GM18873 (cell line): ENCODE measurements around the gene E4F1.

ENCODE experiments used
- ATAC-seq: cut with Tn5 transposase; IDR thresholded peaks from one replicate; pipeline ENCODE4 v1.9.1; 2021; ENCODE audit warnings: mild to moderate bottlenecking, moderate library complexity, moderate number of reproducible peaks; ENCODE audit not compliant: unreplicated experiment, low FRiP score

The E4F1 gene

DNA sequence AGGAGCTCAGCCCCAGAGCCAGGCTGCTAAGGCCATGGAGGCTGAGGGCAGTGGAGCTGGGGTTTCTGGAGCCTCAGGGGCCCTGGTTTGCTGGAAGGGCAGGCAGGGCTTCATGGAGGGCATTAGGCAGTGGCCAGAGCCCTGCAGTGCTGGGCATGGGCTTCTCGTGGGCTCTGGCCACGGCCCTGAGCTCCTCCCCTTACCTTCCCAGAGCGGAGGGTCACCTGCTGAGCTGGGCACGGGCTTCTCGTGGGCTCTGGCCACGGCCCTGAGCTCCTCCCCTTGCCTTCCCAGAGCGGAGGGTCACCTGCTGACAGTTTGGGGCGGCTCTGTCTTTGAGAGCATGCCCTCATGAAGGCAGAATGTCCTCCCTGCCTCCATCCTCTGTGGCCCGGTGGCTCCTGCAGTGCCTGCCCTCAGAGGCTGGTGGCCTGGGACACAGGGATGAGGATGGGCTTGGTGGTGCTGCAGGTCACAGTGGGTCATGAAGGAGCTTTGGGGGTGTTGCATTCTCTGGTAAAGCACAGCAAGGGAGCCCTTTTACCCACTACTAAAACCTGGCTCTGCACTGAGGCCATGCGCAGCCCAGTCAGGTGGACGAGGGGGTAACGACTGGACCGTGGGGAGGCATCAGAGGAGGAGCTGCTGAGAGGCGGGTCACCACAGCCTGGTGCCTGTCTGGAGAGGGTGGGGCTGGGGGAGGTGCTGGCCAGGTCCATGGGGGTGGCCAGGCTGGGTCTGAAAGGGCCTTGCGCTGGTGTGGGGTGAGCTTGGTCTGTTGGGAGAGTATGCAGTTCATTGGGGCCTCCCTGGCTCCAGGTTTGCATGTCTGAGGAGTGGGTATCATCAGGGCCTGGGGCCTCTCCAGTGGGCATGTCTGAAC, 47.4 kb downstream of the E4F1 start:
- no peak for ATAC-seq

DNA sequence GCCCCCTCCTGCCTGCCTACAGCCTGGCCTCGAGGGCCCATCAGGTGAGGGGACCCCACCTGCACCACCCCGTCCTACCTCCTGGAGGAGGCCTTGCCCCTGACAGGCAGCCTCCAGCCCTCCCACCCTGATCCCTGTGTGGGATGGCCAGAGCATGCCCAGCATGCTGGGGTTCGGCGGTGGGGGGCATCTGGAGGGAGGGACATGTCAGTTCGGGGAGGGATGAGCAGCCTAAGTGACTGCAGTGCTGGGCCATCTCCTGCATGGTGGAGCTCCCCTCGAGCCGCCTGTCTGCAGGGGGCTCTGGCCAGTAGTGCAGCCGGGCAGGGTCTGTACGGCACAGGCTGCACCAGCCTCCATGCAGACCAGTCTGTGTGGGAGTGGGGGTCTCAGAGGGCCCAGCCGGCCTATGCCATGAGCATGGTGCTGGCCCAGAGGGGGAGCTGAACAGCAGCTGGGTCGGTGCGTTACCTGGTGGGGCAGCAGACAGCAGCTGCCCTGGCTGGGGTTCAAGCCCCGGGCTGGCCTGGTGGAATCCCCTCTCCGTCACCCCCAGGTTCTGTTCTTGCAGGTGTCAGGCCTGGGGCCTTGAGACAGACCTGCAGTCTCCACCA, 48.6 kb downstream of the E4F1 start:
- ATAC-seq: no peak

GRCh38 chr16:2273484-2273883, 50.1 kb downstream of the E4F1 start:
- ATAC-seq: no peak

- no peak for ATAC-seq
Measured at GRCh38 chr16:2273931-2274330, 50.5 kb downstream of the E4F1 start.

DNA sequence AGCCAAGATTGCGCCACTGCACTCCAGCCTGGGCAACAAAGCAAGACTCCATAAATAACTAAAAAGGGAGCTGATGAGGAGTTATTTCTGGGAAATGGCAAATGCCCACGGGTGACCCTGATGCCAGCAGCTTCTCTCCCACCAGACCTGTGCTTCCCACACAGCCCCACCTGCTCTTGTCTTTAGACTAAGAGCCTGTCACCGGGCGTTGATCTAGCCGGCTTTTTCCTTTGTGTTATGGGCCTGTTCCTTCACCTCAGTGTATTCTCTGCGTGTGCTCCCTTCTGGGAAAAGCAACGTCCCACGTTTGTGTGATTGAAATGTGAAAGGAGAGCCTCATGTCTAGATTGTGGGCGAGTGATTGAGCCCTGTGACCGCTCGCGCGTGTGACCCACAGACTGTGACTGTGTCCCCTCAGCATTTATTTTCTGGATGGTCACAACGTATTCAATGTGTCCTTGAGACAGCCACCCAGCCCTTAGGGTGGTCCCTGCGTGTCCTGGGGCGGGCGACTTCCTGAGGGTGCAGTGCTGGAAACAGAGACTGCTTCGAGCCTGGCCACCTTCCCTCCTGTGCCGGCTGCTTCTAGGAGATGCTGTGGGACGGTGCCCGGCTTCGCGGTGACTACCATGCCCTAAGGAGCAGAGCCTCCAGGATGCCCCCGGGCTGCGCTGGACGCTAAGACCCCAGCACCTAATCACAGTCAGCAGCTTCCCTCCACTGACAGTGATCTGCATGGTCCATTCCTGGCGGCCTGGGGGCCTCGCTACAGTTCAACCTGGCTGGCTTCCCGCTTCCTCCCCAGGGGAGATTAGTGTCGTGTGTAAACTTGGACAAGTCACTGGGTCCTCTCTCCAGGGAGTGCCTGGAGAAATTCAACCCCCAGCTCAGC, 52.3 kb downstream of the E4F1 start:
- no peak for ATAC-seq

DNA sequence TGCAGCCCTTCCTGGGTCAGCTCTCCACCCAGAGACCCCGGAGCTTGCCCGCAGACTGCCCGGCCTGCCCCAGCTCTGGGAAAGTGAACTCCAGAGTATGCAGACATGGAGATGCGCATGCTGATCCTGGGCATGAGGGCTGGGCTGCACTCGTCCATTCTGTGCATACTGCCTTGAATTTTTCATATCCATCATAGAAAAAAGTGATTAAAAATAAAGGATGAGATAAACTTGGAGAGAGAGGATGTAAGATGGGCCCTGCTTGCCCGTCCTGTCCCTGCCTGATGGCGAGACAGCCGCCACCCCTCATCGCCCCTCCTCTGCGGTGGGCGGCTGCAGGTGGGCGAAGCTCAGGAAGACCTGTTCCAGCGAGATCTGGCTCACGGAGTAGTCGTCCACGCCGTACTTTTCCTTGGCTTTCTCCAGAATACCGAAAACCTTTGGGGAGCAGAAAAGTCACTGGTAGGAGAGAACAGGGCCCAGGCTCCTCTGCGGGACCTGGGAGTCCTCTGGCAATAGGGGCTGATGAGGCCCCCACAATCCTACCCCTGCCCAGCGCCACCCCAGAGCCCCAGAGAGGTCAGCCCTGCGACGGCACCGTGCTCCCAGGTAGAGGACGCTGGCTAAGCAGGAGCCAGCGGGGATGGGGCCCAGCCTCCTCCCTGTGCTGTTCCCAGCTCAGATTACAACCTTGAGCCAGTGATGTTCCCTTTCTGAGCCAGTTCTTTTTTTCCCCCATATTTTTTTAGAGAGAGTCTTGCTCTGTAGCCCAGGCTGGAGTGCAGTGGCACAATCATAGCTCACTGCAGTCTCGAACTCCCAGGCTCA, 53.2 kb downstream of the E4F1 start:
- no peak for ATAC-seq

GRCh38 chr16:2277466-2278271, 54.3 kb downstream of the E4F1 start:
- ATAC-seq: no peak

- no peak for ATAC-seq
Measured at GRCh38 chr16:2278272-2278608, 54.8 kb downstream of the E4F1 start.

DNA sequence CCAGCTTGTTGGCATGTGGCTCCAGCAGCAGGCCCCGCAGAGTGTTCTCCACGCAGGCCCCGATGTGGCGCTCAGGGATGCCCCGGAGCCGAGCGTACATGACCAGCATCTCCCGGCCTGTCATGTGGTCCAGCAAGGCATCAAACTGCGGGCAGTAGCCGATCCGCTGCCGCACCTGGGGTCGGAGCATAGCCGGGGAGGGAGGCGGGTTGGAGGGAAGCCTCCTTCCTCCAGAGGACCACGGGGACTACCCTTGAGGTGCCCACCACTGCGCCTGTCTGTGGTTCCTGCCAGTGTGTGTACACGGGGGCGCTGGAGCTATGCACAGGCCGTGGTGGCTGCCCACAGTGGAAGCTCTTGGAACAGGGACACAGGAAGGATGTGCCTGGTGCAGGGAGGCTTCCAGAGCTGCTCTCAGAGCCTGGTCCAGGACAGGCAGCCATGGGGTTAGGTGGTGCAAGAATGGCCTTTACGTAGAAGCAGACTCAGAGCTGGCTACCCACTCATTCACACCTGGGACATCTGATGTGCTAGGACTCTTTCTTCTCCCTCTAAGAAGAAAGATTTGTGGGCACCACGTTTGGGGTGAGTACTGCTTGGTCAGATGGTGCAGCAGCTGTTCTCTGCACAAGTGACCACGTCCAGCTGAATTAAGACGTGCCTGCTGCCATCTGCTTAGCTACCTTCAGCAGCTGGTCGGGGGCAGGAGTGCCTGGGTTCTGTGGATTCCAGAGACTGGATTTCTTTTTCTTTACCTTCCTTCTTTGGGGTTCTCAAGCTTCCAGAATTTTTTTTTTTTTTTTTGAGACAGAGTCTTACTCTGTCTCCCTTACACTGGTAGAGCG, 55.8 kb downstream of the E4F1 start:
- ATAC-seq: no peak

DNA sequence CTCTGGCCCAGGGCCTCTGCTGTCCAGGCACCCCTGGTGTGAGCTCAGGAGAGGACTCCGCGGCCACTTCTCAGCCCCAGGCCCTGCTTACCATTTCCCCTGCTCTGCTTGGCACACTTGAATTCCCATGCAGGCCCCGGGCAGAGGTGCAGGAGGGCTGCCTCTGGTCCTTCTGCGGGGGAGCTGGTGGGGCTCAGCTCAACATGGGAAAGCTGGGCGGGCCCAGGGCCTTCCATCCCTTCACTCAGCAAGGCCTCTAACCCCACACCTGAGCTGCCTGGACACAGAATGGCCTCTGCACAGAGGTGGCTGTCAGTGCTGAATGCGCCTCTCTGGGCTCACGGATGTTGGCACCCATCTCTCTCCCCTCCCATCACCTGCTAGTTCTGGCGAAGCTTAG, 57.1 kb downstream of the E4F1 start:
- ATAC-seq: no peak

DNA sequence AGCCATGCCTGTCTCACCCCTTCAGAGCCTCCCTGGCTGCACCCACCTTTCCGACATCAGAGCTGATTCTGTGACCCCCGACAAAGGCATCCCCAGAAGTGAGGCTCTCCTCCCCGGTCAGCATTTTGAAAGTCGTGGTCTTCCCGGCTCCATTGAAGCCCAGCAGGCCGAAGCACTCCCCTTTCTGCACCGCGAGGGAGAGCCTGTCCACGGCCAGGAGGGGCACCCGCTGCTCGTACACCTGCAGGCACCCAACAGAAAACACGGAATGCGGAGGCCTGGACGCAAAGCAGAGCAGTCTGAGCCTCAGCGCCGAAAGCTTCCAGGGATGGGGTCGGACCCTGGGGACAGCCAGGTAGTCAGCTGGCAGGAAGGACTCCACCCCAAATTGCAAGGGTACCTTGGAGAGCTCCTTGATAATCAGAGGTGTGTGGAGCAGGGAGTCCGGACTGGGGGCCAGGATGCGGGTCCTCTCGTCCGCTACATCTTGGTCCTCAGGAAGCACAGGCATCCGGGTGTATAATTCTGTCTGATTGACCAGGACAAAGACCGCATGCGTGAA, 57.7 kb downstream of the E4F1 start:
- ATAC-seq: no peak

- ATAC-seq: no peak
Measured at GRCh38 chr16:2282262-2282661, 58.9 kb downstream of the E4F1 start.

- no peak for ATAC-seq
Measured at GRCh38 chr16:2282866-2283555, 59.6 kb downstream of the E4F1 start.

DNA sequence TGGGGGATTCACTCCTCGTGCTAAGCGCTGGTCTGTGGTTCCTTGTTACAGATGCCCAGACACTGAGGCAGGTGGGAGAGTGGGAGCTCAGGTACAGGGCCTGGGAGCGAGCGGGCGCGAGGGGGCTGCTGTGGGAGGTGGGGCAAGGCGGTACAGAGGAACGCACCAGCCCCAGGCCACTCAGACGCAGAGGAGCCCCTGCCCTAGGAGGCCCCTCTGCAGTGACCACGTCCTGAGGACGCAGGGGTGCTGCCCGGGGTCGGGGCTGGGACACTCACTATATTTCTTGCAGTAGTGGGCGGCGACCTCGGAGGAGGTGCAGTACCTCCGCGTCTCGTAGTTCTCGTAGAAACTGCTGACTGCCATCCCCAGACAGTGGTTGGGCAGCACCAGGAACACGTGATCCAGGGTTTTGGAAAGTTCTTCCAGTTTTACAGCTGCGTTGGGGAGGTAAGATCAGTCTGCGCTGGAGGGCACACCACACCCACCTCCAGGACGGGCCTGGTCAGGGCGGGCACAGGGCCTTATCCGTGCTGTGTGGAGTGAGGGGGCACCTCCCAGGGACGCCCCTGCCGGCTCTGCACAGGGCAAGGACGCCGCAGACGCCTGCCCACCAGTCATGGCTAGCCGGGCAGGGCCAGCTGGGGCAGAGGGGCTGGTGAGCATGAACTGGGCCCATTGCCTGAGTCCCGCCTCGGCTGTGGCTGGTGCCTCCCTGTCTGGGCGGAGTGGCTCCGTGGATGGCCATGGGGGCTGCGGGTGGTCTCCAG, 60.8 kb downstream of the E4F1 start:
- ATAC-seq: no peak

DNA sequence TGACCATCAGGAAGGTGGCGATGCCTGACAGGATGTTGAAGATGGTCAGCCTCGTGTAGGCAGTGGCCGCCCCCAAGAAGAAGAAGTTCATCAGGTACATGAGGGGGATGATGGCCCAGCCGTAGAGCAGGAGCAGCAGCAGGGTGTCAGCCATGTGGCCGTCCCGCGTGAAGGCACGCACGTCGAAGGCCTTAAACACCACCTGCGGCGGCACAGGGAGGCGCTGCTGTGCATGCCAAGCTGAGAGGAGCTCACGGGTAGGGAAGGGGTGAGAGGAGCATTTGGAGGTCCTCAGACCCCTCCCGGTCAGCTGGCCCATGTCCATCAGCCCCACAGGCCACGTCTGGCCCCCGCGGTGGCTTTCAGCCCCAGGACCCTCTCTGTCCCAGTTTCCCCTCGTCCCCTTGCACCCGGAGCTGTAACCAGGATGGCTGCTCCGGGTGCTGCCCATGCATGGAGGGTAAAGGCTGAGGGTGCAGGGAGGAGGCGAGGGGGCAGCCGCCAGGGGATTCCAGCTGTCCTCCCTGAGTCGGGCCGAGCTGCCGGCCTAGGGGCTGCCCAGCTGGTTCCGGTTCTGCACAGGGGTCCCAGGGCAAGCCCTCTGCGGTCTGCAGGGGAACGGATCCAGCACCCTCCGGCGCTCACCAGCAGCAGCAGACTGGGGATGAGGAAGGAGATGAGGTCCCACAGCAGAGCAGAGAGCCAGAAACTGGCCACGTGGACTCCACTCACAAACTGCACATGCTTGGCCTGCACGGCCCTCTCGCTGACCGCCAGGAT, 61.6 kb downstream of the E4F1 start:
- no peak for ATAC-seq
